Thyroid gland (tissue), 4 donors: ENCODE measurements around the gene ZCCHC4. TPM values are rescaled to one million over a fixed set of nuclear protein-coding genes. Genes with fewer than 3 reads are reported as not detected.

Source experiments
- DNase-seq, 2 donors: peaks; one replicate each; pipeline ENCODE4 v3.0.0-alpha.2; 2019
- H3K27ac ChIP-seq, 3 donors: fragments of 200-600 bp; sonication (generic); 1 replicate in 2 of 3; 2 replicates in 1 of 3; pipeline ENCODE4 v1.5.1; 2016 to 2019; ENCODE audit warnings: mild to moderate bottlenecking in 1 of 3, moderate library complexity in 1 of 3
- H3K27me3 ChIP-seq: fragments of 200-600 bp; sonication (generic); one replicate; pipeline ENCODE4 v1.5.1; 2019
- H3K36me3 ChIP-seq, 2 donors: fragments of 200-600 bp; sonication (generic); one replicate each; pipeline ENCODE4 v1.5.1; 2016 to 2019
- H3K4me1 ChIP-seq, 2 donors: fragments of 200-600 bp; sonication (generic); one replicate each; pipeline ENCODE4 v1.5.1; 2017 to 2019
- H3K4me3 ChIP-seq, 3 donors: fragments of 200-600 bp; sonication (generic); replicated peaks in 1 of 3; 1 replicate in 2 of 3; 2 replicates in 1 of 3; pipeline ENCODE4 v1.5.1; 2016; ENCODE audit warnings: mild to moderate bottlenecking in 1 of 3
- H3K9me3 ChIP-seq: fragments of 200-600 bp; sonication (generic); one replicate; pipeline ENCODE4 v1.5.1; 2017
- POLR2A ChIP-seq, 2 donors: fragments of 450-650 bp; IDR thresholded peaks; one replicate each; pipeline ENCODE4 v1.6.1; 2017; ENCODE audit warnings: antibody characterized with exemption in 2 of 2, mild to moderate bottlenecking in 2 of 2, moderate library complexity in 1 of 2
- WGBS, 2 donors: methylation state at CpG; one replicate each; pipeline ENCODE4 v1.1.5; 2017; 5-methylcytosine and 5-hydroxymethylcytosine counted together
- intact Hi-C: fragments of 100-400 bp; cut with DNase I; formaldehyde crosslinking; loops from one replicate; pipeline ENCODE4 v1.15.1; 2023
- total RNA-seq, 4 donors: library from RNA; depleted of rRNA; stranded (reverse); fragments of >200 nt; gene quantifications; one replicate each; pipeline ENCODE4 v1.2.3, GENCODE V29; 2016
- TF ChIP-seq, protein P1 (sequence below), 6 experiments: fragments of 200-600 bp in 3 of 6; fragments of 450-650 bp in 3 of 6; sonication (generic) in 3 of 6; IDR thresholded peaks; one replicate each; pipeline ENCODE4 v1.5.1; 2016 to 2019; ENCODE audit warnings: antibody characterized with exemption in 6 of 6, mild to moderate bottlenecking in 2 of 6, inconsistent platforms in 1 of 6, moderate library complexity in 1 of 6

The ZCCHC4 gene
- total RNA-seq, 4 donors from 2014 or later, result 9.3 to 19.5 (median 13.4) TPM

DNA sequence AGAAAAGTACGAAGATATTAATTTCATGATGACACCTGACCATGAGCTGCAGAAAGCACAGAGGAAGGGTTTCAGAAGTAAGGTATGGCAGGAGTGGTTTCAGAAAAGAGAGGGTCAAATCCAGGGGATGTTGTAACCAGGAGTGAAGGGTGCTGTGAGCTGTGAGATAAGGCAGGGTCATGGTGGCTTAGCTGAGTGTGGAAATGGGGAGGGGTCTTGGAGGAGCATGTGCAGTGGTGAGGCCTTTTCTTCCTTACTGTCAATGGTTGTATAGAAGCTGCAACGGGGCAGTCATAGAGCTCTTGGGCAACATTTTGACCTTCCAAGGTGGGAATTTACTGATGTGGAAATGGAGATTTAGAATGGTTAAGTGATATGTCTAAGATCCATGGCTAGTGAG lies 67.0 kb downstream of the ZCCHC4 start:
- TF ChIP-seq, protein P1, sequence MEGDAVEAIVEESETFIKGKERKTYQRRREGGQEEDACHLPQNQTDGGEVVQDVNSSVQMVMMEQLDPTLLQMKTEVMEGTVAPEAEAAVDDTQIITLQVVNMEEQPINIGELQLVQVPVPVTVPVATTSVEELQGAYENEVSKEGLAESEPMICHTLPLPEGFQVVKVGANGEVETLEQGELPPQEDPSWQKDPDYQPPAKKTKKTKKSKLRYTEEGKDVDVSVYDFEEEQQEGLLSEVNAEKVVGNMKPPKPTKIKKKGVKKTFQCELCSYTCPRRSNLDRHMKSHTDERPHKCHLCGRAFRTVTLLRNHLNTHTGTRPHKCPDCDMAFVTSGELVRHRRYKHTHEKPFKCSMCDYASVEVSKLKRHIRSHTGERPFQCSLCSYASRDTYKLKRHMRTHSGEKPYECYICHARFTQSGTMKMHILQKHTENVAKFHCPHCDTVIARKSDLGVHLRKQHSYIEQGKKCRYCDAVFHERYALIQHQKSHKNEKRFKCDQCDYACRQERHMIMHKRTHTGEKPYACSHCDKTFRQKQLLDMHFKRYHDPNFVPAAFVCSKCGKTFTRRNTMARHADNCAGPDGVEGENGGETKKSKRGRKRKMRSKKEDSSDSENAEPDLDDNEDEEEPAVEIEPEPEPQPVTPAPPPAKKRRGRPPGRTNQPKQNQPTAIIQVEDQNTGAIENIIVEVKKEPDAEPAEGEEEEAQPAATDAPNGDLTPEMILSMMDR (IDR thresholded peaks at IDR 0.05), result no peak
- Histone ChIP-seq H3K27ac (no peak overlapping the region), H3K9me3 (no peaks in the 10 kb centered on the region), H3K4me1 (peaks cover 7 to 13% of the 10 kb centered on the region in 2 donors), H3K4me3 (no peak overlapping the region), H3K27me3 (no peaks in the 10 kb centered on the region), H3K36me3 (peaks cover 0 to 18% of the 10 kb centered on the region in 2 donors)
- 87 to 96% methylated on average over 2 of the region's 2 CpGs for WGBS, 2 donors
- no peak for DNase-seq
- intact Hi-C loops, result loop anchor here (10.0 kb wide), 1 partner anchor 65 kb away; the partner anchor contains the start of gene ZCCHC4

DNA sequence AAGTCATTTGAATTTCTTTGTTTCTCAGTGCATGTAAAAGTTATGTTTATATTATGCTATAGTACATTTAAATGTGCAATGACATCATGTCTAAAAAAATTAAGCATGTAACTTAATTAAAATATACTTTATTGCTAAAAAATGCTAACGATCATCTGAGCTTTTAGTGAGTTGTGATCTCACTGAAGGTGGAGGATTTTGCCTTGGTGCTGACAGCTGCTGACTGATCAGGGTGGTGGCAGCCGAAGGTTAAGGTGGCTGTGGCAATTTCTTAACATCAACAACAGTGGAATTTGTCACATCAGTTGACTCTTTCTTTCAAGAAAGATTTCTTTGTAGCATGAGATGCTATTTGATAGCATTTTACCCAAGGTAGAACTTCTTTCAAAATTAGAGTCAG lies 71.1 kb downstream of the ZCCHC4 start:
- no peaks in the 10 kb centered on the region for H3K27me3 ChIP-seq
- H3K4me3 ChIP-seq, result no peak overlapping the region
- H3K27ac ChIP-seq, result no peak overlapping the region
- 47 to 71% methylated on average over 2 of the region's 2 CpGs for WGBS, 2 donors
- no peak for DNase-seq
- intact Hi-C loops, result no loop called here
- peaks cover 0 to 4% of the 10 kb centered on the region in 2 donors for H3K4me1 ChIP-seq
- peaks cover 4 to 23% of the 10 kb centered on the region in 2 donors for H3K36me3 ChIP-seq
- no peaks in the 10 kb centered on the region for H3K9me3 ChIP-seq
- no peak for TF ChIP-seq POLR2A (IDR thresholded peaks at IDR 0.05)
- TF ChIP-seq, protein P1 (IDR thresholded peaks at IDR 0.05), result no peak

DNA sequence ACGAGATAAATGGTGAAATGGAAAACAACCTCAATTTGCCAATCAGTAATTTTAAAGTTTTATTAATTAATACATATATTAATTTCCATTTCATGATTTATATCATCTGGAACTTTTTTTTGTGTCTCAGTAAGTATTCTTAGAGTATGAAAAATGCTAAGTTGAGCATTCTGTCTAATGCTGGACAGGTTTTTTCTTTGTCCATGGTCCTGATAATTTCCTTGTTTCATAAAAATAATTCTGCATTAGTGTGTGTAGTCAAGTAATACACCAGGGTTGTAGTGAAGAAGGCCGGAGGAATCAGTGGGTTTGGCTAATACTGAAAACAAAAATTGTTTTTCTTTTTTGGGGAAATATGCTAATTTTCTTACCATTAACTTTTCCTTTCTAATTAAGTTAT lies 74.4 kb downstream of the ZCCHC4 start:
- DNase-seq, result no peak
- Histone ChIP-seq H3K36me3 (peaks cover 21 to 29% of the 10 kb centered on the region in 2 donors), H3K27me3 (no peaks in the 10 kb centered on the region), H3K4me1 (no peaks in the 10 kb centered on the region), H3K27ac (no peak overlapping the region), H3K4me3 (no peak overlapping the region), H3K9me3 (no peaks in the 10 kb centered on the region)
- 91 to 95% methylated on average over 2 of the region's 2 CpGs for WGBS, 2 donors
- intact Hi-C loops, result no loop called here
- TF ChIP-seq, protein P1 (IDR thresholded peaks at IDR 0.05), result no peak
- TF ChIP-seq POLR2A (IDR thresholded peaks at IDR 0.05), result no peak

DNA sequence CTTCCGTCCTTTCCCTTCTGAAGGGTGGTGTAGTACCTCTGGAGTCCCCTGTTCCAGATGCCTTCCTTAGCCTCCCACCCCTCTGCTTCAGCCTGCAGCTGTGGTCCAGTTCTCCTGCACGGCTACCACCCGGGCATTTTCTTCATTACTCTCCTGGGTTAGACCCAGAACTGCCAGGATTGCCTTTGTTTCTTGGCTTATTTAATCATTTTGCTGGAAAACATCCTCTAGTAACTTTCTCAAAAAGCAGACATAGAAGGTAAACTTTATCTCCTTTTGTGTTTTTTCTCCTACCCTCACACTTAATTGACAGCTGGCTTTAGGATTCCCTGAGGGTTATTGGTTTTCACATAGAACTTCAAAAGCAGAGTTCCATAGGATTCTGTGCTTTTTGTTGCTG lies 84.7 kb downstream of the ZCCHC4 start:
- no peaks in the 10 kb centered on the region for H3K4me1 ChIP-seq
- H3K36me3 ChIP-seq, result peaks cover 29 to 49% of the 10 kb centered on the region in 2 donors
- H3K9me3 ChIP-seq, result no peaks in the 10 kb centered on the region
- no peak for TF ChIP-seq POLR2A (IDR thresholded peaks at IDR 0.05)
- TF ChIP-seq, protein P1 (IDR thresholded peaks at IDR 0.05), result no peak
- no peak overlapping the region for H3K4me3 ChIP-seq
- no peak overlapping the region for H3K27ac ChIP-seq
- no peaks in the 10 kb centered on the region for H3K27me3 ChIP-seq
- whole genome bisulfite sequencing, 2 donors, result 97 to 98% methylated on average over 3 of the region's 3 CpGs
- DNase-seq, result no peak
- intact Hi-C loops, result no loop called here

DNA sequence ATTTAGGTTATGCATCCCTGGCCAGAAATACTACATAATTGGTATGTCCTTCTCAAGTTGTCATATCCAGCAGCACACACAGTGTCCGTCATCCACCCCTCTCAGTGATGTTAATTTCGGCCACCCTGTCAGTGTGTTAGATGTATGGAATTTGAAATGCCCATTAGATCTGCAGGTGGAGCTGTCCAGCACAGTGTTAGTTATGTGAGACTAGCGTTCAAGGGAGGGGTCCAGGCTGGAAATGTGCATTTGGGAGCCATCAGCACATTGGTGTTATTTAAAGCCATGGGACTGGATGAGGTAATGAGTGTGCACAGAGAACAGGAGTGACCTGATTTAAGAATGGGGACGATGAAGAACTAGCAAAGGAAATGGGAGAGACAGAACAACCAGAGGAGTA lies 86.9 kb downstream of the ZCCHC4 start:
- DNase-seq, result no peak
- peaks cover 32 to 42% of the 10 kb centered on the region in 2 donors for H3K36me3 ChIP-seq
- WGBS, 2 donors, result 89 to 90% methylated on average over 4 of the region's 4 CpGs
- H3K27ac ChIP-seq, result no peak overlapping the region
- intact Hi-C loops, result no loop called here
- H3K27me3 ChIP-seq, result no peaks in the 10 kb centered on the region
- no peaks in the 10 kb centered on the region for H3K4me1 ChIP-seq
- TF ChIP-seq POLR2A (IDR thresholded peaks at IDR 0.05), result no peak
- TF ChIP-seq, protein P1 (IDR thresholded peaks at IDR 0.05), result no peak
- no peaks in the 10 kb centered on the region for H3K9me3 ChIP-seq
- no peak overlapping the region for H3K4me3 ChIP-seq
